GM18870 (cell line): ENCODE results near the gene VWA5A.

ENCODE experiments used
- ATAC-seq: cut with Tn5 transposase; IDR thresholded peaks from one replicate; pipeline ENCODE4 v1.9.1; 2021; ENCODE audit warnings: moderate library complexity; ENCODE audit not compliant: unreplicated experiment

The VWA5A gene, protein sequence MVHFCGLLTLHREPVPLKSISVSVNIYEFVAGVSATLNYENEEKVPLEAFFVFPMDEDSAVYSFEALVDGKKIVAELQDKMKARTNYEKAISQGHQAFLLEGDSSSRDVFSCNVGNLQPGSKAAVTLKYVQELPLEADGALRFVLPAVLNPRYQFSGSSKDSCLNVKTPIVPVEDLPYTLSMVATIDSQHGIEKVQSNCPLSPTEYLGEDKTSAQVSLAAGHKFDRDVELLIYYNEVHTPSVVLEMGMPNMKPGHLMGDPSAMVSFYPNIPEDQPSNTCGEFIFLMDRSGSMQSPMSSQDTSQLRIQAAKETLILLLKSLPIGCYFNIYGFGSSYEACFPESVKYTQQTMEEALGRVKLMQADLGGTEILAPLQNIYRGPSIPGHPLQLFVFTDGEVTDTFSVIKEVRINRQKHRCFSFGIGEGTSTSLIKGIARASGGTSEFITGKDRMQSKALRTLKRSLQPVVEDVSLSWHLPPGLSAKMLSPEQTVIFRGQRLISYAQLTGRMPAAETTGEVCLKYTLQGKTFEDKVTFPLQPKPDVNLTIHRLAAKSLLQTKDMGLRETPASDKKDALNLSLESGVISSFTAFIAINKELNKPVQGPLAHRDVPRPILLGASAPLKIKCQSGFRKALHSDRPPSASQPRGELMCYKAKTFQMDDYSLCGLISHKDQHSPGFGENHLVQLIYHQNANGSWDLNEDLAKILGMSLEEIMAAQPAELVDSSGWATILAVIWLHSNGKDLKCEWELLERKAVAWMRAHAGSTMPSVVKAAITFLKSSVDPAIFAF

GRCh38 chr11:124114942-124115781, at the start of gene VWA5A:
VWA5A (plus strand) TSS chr11:124115450; CDS start chr11:124117512, 2,062 bp downstream.
- ATAC-seq: peak; percentile 99

DNA sequence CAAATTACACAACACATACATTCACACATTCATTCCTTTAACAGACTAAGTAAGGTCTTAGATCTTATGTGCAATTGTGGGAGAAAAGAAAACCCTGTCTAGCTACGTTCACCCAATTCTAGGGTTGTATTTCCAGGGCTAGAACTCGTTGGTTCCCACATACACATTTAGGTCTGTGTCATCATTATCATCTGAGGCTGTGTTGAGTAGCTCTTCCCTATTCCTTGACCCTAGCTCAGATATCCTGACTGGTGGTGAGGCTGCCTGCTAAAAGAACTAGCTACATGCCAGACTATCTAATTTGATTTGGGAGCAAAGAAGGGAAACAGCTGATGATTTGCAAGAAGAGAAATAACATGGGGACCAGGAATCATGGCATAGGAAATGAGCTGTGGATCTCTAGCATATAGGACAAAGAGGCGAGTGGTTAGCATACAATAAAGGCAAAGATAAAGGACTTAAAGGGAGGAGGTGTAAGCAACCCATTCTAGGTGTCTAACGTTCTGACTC, 46.6 kb upstream of the VWA5A start:
- no peak for ATAC-seq

DNA sequence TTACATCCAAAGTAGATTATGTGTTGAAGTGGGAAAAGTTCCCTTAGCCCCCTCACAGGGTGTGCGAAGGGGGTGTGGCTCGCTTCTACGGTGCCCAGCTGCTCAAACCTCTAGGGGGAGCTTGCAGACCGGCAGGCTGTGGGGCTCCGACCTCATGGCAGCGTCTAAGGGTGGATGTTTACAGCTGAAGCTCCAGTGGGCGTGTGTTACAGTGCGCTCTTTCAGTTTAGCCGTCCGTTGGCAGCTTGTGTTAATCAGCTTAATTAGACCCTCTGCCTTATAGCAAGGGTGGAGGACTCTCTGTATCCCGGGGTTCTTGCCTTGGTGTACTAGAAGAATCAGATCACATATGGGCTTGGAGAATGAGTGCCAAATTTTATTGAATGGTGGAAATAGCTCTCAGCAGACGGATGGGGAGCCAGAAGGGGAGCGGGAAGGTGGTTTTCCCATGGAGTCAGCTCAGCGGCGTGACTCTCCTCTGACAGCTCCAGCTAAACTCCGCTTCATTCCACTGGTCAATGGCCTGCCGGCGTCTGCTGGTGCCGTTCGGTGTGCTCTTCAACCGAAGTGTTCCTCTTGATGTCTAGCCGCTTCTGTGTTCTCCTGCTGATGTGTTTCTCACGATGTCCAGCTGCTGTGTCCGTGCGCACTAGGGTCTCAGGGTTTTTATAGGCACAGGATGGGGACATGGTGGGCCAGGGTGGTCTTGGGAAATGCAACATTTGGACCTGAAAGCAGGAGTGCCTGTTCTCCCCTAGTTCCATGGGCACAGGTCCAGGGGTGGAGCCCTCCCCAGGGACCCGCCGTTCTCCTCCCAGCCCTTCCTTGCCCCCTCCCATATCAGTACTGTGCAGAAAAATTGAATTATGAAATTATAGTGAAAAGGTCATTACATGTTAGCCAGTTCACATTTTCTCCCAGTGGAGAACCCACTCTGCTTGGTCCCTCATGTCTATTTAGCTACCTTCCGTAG, 45.5 kb upstream of the VWA5A start:
- peak; percentile 73 for ATAC-seq

DNA sequence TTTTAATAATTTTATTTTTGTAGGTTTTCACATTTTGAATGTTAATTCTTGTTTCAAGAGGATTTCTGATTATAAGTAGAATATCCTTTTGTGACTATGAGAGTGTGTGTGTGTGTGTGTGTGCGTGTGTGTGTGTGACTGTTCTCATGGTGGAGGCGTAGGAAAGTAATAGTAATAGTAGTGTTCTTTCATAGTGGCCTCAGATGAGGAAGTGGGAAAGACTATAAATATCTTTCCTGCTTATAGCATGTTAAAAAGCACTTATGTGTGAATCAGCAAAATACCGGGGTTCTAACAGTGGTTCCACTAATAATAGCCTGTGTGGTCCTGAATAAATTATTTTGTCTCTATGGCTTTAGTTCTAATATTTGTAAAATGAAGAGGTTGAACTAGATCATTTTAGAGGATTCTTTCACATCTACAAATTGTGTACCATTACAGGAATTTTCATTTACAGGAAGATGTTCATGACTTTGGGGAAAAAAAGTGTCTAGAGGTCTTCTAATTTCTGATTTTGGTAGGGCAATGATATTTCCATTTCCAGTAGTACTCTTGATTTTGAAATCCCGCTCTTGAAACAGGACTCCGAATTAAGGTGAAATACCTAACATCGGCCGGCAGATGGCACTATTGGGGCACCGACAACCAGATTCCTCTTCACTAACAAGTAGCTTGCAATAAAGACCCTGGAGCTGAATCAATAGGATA, 44.2 kb upstream of the VWA5A start:
- ATAC-seq: peak; percentile 86

- ATAC-seq: no peak
These were observed 43.7 kb upstream of the VWA5A start for GRCh38 chr11:124071623-124071948.

DNA sequence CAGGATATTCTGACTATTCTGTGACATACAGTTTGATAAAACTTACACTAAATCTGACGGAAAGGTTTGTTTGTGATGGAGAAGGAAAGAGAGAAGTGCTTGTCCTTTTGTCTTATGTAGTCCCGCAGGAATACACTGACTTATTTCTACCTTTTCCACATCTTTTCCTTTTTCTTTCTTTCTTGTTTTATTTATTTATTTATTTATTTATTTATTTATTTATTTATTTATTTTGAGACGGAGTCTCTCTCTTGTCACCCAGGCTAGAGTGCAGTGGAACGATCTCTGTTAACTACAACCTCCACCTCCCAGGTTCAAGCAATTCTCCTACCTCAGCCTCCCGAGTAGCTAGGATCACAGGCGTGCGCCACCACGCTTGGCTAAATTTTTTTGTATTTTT, 43.1 kb upstream of the VWA5A start:
- ATAC-seq: no peak

DNA sequence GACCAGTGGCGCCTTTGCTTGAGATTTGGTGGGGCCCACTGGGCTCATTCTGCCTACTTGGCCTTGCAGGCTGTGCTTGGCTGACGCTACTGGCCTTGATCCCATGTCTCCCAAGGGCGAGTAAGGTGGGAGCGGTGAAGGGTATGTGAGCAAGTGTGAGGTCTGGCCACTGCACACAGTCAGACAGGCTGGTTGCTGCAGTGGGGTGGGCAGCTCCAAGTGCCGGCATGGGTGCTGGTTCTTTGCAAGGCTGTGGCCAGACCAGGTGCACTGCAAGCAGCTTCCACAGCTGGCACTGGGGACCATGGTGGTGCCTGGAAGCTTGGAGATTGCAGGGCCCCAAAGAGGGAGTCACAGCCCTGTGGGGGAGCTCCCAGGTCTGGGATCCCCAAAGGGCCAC, 40.7 kb upstream of the VWA5A start:
- ATAC-seq: no peak

DNA sequence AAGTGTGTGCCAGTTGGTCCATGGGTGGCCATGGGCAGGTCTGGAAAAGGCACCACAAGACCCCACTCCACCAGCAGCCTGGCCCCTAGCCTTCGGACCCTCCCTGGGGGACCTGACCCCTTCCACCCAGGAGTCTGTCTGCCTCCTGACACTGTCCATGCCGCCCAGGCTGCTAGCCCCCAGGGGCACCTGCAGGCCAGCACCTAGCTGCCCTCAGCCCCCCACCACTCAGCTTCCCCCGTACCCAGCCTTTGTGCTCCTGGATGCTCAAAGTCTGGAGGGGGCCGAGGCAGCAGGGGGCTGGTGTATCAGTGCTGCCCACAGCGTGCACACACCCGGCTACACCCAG, 39.8 kb upstream of the VWA5A start:
- ATAC-seq: no peak

GRCh38 chr11:124075841-124076651, 39.2 kb upstream of the VWA5A start:
- peak; percentile 53 for ATAC-seq

DNA sequence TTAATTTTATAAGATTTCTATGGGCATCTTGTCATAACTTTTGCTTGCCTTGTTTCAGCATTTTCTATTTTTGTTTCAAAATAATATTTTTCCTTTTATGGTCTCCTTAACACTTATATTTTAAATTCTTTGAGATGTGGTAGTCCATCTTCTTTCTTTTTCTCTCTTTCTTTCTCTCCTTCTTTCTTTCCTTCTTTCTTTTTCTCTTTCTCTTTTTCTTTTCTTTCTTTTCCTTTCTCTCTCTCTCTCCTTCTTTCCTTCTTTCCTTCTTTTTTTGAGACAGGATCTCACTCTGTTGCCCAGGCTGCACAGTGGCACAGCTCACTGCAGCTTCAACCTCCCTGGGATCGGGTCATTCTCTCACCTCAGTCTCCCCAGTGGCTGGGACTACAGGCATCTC, 38.0 kb upstream of the VWA5A start:
- no peak for ATAC-seq

DNA sequence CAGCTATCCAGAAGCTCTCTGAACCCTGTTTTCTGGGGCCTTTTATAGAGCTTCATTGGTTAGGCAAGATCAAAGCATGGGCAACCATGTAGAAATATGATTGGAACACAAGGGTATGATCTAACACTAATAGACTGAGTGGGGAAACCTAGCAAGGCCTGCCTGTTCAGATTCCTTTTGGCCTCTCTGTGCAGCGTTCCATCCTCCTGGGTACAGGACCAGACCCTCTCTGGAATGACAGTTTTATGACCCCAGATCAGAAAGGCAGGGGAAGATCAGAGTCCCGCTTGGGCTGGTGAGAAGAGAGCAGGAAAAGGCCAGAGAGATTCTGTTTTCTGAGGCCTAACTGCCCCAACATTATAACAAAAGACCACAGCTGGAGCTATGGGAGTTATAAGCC, 36.7 kb upstream of the VWA5A start:
- ATAC-seq: no peak

DNA sequence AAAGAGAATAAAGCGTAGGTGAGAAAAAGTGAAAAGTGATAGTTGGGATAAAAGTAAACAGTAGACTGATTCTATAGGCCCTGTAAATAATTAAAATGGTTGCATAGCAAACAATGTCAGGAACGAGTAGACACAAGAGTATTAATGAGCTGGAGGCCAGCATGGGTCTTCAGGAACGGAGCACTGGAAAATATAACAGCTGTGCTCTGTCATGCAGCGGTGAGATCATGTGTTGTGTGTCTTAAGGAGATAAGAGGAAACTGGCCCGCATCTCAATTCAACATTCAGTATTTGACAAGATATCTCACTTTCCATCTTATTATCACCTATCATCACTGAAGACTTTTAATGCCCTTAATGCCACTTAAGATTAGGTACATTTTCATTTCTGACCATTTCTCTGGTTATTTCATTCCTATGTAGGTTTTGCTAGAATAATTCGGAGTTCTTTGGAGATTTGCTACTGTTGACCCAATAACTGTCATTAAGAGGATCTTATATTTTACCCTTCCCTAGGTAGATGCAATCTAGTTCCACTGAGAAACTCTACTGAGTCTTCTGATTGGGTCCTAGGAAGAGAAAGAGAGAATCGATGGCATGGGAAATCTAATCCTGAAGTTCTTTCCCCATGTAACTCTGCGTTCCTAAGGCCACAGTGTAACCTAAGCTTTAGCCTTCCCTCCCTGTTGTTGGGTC, 35.5 kb upstream of the VWA5A start:
- no peak for ATAC-seq

DNA sequence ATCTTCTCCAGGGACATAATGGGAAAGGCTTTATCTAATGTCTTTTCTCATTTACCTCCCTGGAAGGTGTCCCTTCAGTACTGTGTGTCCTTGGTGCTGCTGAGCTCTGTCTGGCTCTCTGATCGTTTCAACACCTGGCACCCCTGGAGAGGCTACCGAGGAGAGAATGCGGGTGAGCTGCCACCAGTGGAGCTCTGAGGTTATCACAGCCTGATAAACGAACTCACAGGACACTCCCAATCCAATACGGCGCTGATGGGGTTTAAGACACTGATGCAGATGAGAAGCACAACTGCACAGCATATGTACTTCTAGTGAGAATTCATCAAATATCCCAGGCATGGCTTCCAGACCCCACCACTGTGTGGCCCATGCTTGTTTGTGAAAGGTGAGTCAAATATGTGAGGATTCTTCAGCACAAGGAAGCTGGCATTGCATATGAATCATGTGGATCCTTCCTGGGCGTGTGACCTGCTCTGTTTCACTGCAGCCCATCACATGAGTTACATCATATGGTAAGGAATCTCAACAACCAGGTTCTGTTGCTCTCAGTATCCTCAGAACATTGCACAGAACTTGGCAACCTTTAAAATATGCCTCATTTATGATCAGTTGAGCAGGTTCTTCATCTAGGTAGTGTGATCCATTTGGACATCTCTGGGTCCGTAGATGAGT, 34.8 kb upstream of the VWA5A start:
- no peak for ATAC-seq

DNA sequence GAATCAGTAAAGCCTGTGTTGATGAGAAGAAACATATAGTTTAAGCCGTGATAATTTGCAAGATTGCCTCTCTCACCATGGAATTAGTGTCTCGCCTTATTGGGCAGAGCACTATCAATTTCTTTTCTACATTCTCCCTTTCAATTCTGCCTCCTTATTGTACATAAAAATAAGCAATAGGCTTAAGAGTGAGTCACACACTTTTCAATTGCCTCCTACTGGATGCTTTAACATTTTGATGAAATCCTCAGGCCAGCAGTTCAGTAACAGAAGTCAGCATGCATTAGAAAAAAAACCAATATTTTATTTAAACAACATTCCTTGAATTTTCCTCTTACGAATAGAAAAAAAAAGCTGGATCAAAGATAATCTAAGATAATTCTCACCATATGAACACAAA, 33.8 kb upstream of the VWA5A start:
- no peak for ATAC-seq

DNA sequence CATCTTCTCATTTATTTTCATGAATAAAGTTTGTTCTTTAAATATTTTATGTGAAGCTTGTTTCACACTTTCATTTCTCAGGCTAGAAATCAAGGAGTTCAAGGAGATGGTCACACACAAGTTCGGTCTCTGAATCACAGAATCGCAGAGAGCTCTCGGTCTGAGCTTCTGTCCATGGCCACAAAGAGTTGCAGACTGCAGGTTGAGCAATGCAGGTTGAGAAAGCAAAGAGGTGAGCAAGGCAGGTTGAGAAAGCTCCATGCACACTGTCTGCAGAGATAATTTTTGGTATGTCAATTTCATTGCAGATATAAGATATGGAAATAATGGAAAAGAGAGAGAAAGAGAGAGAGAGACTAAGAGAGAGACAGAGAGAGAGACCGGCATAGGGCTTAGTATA, 32.9 kb upstream of the VWA5A start:
- no peak for ATAC-seq

DNA sequence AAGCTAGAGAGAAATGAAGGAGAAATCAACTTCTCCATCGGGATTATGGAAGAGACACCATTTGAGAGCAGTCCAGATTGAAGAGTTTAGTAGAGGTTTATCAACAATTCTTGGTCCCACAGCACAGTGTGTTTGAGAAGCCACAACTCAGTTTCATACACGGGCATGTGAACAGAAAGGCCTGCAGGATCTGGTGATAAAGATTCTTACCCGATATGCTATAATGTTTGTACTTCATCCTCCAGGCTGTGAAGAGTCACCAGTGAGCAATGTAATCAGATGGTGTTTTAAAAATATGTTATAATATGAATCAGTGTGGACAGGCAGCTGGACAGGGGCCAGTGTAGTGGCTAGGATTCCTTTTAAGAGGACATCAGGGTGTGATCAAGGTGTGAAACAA, 29.7 kb upstream of the VWA5A start:
- ATAC-seq: no peak

- no peak for ATAC-seq
These were observed 29.0 kb upstream of the VWA5A start for GRCh38 chr11:124085997-124086846.
